Body of pancreas (tissue), 4 donors: Measurements from ENCODE around the gene ZNF772. TPM values are rescaled to one million over a fixed set of nuclear protein-coding genes. Genes with fewer than 3 reads are reported as not detected.

ENCODE experiments used
- ATAC-seq: fragments of 150-250 bp; one replicate; pipeline ENCODE4 v1.9.1; 2016
- DNase-seq, 4 donors: peaks; one replicate each; pipeline ENCODE4 v3.0.0-alpha.2; 2019
- H3K27ac ChIP-seq, 4 donors: fragments of 200-600 bp; sonication (generic); 1 replicate in 3 of 4; 2 replicates in 1 of 4; pipeline versions ENCODE4 v1.5.1 to v1.6.1; 2016 to 2019; ENCODE audit warnings: mild to moderate bottlenecking in 1 of 4, mixed read lengths in 1 of 4, moderate library complexity in 1 of 4
- H3K27me3 ChIP-seq, 2 donors: fragments of 200-600 bp; sonication (generic); one replicate each; pipeline ENCODE4 v1.6.0; 2016; ENCODE audit warnings: mild to moderate bottlenecking in 1 of 2
- H3K36me3 ChIP-seq, 2 donors: fragments of 200-600 bp; sonication (generic); replicated peaks in 1 of 2; 2 replicates each; pipeline ENCODE4 v1.5.1; 2016; ENCODE audit warnings: low read depth in 2 of 2; ENCODE audit not compliant: insufficient read depth in 1 of 2
- H3K4me1 ChIP-seq: fragments of 200-600 bp; sonication (generic); one replicate; pipeline ENCODE4 v1.6.0; 2016
- H3K4me3 ChIP-seq, 2 donors: fragments of 200-600 bp; sonication (generic); 1 replicate in 1 of 2; 2 replicates in 1 of 2; pipeline ENCODE4 v1.5.1; 2016 to 2019
- H3K9me3 ChIP-seq, 3 donors: fragments of 200-600 bp; sonication (generic); 1 replicate in 2 of 3; 2 replicates in 1 of 3; pipeline ENCODE4 v1.5.1; 2016
- POLR2A ChIP-seq, 3 donors: fragments of 450-650 bp; IDR thresholded peaks; one replicate each; pipeline ENCODE4 v1.6.1; 2016; ENCODE audit warnings: antibody characterized with exemption in 3 of 3, mild to moderate bottlenecking in 2 of 3
- WGBS, 2 donors: methylation state at CpG; one replicate each; pipeline ENCODE4 v1.1.5; 2017; 5-methylcytosine and 5-hydroxymethylcytosine counted together
- intact Hi-C: fragments of 100-400 bp; cut with DNase I; formaldehyde crosslinking; loops from one replicate; pipeline ENCODE4 v1.15.1; 2023
- total RNA-seq, 2 donors: library from RNA; depleted of rRNA; stranded (reverse); fragments of >200 nt; gene quantifications; one replicate each; pipeline ENCODE4 v1.1.0, GENCODE V29; 2016
- TF ChIP-seq, protein P1 (sequence below), 7 experiments: fragments of 450-650 bp in 4 of 7; fragments of 200-600 bp in 3 of 7; sonication (generic) in 3 of 7; IDR thresholded peaks; one replicate each; pipeline ENCODE4 v1.5.1; 2016 to 2019; ENCODE audit warnings: antibody characterized with exemption in 7 of 7

ZNF772 gene
- total RNA-seq, 2 donors from 2014 or later: 2.9 to 7.9 TPM

DNA sequence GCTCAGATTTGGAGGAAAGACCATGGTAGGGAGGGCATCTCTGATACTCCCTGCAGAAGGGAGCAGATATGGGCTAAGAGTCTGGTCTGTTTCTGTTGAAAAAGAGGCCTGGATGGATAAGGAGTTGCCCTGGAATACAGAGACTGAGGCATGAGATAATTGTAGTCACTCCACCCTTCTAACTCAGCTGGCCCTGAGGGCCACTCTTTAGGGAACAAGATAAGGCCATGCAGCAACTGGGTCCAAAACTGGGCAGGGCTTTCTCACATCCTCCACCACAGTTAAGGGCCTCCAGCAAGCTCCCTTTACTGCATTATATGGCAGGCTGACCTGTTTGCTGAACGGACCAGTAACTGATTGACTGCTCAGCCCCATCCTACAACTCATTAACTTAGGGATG lies 40.9 kb downstream of the ZNF772 start:
- TF ChIP-seq, protein P1, sequence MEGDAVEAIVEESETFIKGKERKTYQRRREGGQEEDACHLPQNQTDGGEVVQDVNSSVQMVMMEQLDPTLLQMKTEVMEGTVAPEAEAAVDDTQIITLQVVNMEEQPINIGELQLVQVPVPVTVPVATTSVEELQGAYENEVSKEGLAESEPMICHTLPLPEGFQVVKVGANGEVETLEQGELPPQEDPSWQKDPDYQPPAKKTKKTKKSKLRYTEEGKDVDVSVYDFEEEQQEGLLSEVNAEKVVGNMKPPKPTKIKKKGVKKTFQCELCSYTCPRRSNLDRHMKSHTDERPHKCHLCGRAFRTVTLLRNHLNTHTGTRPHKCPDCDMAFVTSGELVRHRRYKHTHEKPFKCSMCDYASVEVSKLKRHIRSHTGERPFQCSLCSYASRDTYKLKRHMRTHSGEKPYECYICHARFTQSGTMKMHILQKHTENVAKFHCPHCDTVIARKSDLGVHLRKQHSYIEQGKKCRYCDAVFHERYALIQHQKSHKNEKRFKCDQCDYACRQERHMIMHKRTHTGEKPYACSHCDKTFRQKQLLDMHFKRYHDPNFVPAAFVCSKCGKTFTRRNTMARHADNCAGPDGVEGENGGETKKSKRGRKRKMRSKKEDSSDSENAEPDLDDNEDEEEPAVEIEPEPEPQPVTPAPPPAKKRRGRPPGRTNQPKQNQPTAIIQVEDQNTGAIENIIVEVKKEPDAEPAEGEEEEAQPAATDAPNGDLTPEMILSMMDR (IDR thresholded peaks at IDR 0.05): no peak
- no peak for TF ChIP-seq POLR2A (IDR thresholded peaks at IDR 0.05)
- Histone ChIP-seq H3K9me3 (peaks cover 0 to 10% (median 0%) of the 10 kb centered on the region in 3 donors), H3K4me1 (peaks cover 18% of the 10 kb centered on the region), H3K27ac (no peak overlapping the region), H3K4me3 (no peak overlapping the region), H3K27me3 (no peaks in the 10 kb centered on the region), H3K36me3 (no peaks in the 10 kb centered on the region)
- WGBS, 2 donors: 43 to 62% methylated on average over 1 of the region's 1 CpG
- intact Hi-C loops: no loop called here
- DNase-seq (no peak), ATAC-seq (no peak)

DNA sequence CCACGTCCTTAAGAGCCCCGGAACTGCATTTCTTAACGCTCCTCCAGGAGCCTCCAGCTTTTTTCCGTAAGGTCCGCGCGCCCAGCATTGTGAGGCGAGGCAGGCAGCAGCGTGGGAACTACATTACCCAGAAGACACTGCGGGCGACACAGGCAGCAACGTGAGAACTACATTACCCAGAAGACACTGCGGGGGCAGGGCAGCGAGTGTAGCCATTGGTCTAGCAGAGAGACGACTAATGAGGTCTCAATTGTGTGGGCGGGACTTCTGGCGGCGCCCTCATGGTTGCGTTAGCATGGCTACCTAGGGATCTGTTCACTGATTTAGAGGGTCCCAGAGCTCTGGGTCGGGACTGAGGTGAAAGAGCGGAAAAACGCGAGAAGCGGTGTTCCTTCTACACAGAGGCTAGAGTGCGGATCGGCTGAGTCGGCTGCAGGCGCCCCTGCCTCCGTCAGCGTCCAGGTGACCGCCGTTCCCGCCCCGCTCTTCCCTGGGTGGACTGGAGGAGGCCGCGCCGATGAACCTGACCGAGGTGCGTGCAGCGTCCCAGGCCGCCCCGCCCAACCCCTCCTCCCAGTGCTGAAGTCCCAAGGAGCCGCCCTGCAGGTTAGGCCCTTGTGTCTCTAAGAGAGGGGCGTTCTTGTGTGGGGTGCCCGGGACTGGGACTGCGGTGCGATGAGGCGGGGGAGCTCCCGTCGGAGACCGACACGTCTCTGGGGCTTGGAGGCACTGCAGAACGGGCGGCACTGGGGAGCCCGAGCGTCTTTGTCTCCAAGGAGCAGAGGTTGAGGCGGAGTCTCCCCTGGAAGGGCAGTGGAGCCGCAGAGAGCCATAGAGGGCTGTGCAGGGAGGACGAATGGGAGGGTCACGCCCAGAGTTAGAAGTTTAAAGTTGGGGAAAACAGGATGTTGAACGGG lies 42.0 kb downstream of the ZNF772 start, which contains the start of gene ZNF749:
ZNF749 (plus strand) TSS at position 264 of the 917 bp plus-strand sequence; CDS start at position 518, 254 bp downstream.
- DNase-seq: peak; percentile 99 to 100 (median 99)
- peak; percentile 100 for ATAC-seq
- H3K36me3 ChIP-seq: no peaks in the 10 kb centered on the region
- 0 to 1% methylated on average over 30 to 61 of the region's 61 CpGs for WGBS, 2 donors
- H3K4me3 ChIP-seq: peak within 1 kb of the TSS; percentile 56 to 70
- intact Hi-C loops: no loop called here
- H3K27ac ChIP-seq: peak within 1 kb of the TSS in 3 of 4 donors; percentile 19 to 71 (median 55)
- H3K9me3 ChIP-seq: peaks cover 0 to 10% (median 0%) of the 10 kb centered on the region in 3 donors
- no peaks in the 10 kb centered on the region for H3K27me3 ChIP-seq
- peaks cover 18% of the 10 kb centered on the region for H3K4me1 ChIP-seq
- TF ChIP-seq POLR2A (IDR thresholded peaks at IDR 0.05): peak in 2 of 3 donors; percentile 44 to 49
- TF ChIP-seq, protein P1 (IDR thresholded peaks at IDR 0.05): no peak

DNA sequence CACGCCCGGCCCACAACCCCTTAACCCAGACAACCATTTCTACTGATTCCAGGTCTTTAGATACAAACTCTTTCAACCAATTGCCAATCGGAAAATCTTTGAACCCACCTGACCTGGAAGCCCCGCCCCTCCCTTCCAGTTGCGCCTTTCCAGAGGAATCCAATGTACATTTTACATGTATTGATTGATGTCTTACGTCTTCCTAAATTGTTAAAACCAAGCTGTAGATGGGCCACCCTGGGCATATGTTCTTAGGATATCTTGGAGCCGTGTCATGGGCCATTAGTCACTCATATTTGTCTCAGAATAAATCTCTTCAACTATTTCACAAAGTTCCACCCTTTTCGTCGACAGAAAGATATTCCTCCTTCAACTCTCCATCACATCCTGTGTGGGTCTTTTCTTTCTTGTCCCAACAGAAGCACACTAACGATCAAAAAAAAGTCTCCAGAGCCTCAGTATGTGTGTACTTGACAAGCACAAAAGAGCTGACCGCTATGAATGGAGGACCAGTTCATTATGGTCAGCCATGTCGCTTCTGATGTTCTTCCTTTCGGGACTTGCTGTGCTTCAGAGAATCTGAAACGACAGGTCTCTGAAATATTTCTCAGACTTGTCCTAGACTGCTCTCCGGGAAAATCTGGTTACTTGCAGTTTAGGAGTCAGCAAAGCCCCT lies 42.8 kb downstream of the ZNF772 start:
- intact Hi-C loops: no loop called here
- Histone ChIP-seq H3K27me3 (no peaks in the 10 kb centered on the region), H3K4me3 (peak overlapping the region in 1 of 2 donors; percentile 70), H3K27ac (peak overlapping the region in 1 of 4 donors; percentile 55), H3K4me1 (peaks cover 18% of the 10 kb centered on the region), H3K9me3 (peaks cover 0 to 5% (median 0%) of the 10 kb centered on the region in 3 donors), H3K36me3 (no peaks in the 10 kb centered on the region)
- WGBS, 2 donors: 26 to 27% methylated on average over 15 of the region's 15 CpGs
- DNase-seq (no peak), ATAC-seq (peak; percentile 15)
- TF ChIP-seq, protein P1 (IDR thresholded peaks at IDR 0.05): no peak
- no peak for TF ChIP-seq POLR2A (IDR thresholded peaks at IDR 0.05)

DNA sequence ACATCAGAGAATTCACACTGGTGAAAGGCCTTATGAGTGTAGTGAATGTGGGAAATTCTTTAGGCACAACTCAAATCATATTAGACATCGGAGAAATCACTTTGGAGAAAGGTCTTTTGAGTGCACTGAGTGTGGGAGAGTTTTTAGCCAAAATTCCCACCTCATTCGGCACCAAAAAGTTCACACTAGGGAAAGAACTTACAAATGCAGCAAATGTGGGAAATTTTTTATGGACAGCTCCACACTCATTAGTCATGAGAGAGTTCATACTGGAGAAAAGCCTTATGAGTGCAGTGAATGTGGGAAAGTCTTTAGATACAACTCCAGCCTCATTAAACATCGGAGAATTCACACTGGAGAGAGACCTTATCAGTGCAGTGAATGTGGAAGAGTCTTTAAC lies 56.3 kb downstream of the ZNF772 start:
- no peak overlapping the region for H3K4me3 ChIP-seq
- H3K27me3 ChIP-seq: no peaks in the 10 kb centered on the region
- no peak overlapping the region for H3K27ac ChIP-seq
- 98 to 100% methylated on average over 3 of the region's 3 CpGs for WGBS, 2 donors
- ATAC-seq (no peak), DNase-seq (no peak)
- H3K36me3 ChIP-seq: peaks cover 10 to 12% of the 10 kb centered on the region in 2 donors
- no peaks in the 10 kb centered on the region for H3K4me1 ChIP-seq
- TF ChIP-seq, protein P1 (IDR thresholded peaks at IDR 0.05): no peak
- TF ChIP-seq POLR2A (IDR thresholded peaks at IDR 0.05): no peak
- H3K9me3 ChIP-seq: peaks cover 0 to 54% (median 0%) of the 10 kb centered on the region in 3 donors
- intact Hi-C loops: no loop called here
